Panc1 (cell line): Measurements from ENCODE around the gene LNX1. TPM values are rescaled to one million over a fixed set of nuclear protein-coding genes. Genes with fewer than 3 reads are reported as not detected.

Experiments
- ATAC-seq: fragments of 200-7000 bp; cut with Tn5 transposase; 2 replicates; pipeline ENCODE4 v1.9.1; 2020; ENCODE audit warnings: mild to moderate bottlenecking, moderate library complexity
- BruUV-seq: library from RNA; stranded (reverse); fragments of 400-500 nt; replicated peaks from 2 replicates; lab custom pipeline; 2021; lab: Mats Ljungman, UMichigan
- CTCF ChIA-PET: fragments of 300-600 bp; sonication (Branson Sonifier 250); formaldehyde crosslinking; loops from one replicate; lab custom pipeline; 2022; ENCODE audit warnings: antibody characterized with exemption; lab: Charles Lee
- POLR2A ChIA-PET: fragments of 300-600 bp; sonication (Branson Sonifier 250); formaldehyde crosslinking; loops from one replicate; lab custom pipeline; 2022; ENCODE audit warnings: antibody characterized with exemption; lab: Charles Lee
- DNase-seq: peaks from one replicate; pipeline ENCODE4 v3.0.0-alpha.2; 2010; ENCODE audit warnings: low read depth, low spot score
- H3K27ac ChIP-seq: 2 replicates; pipeline ENCODE4 v1.5.1; 2011; ENCODE audit warnings: mild to moderate bottlenecking, low read length, inconsistent platforms
- H3K27me3 ChIP-seq: fragments of 200-500 bp; sonication (Bioruptor generic); 2 replicates; pipeline ENCODE4 v1.6.0; 2014; ENCODE audit warnings: low read length, inconsistent platforms; ENCODE audit not compliant: control insufficient read depth, insufficient read depth
- H3K36me3 ChIP-seq: fragments of 200-500 bp; sonication (Bioruptor generic); 2 replicates; pipeline ENCODE4 v1.5.1; 2014; ENCODE audit warnings: inconsistent platforms, mild to moderate bottlenecking, low read length, moderate library complexity; ENCODE audit not compliant: control insufficient read depth, insufficient read depth
- H3K4me1 ChIP-seq: 2 replicates; pipeline ENCODE4 v1.5.1; 2011; ENCODE audit warnings: inconsistent platforms, mild to moderate bottlenecking, low read length, moderate library complexity; ENCODE audit not compliant: control insufficient read depth, insufficient read depth
- H3K4me3 ChIP-seq, 2 experiments: 2 replicates each; pipeline ENCODE4 v1.5.1; 2011 to 2012; ENCODE audit warnings: low read depth in 2 of 2, low read length in 2 of 2, mild to moderate bottlenecking in 2 of 2, inconsistent platforms in 1 of 2, moderate library complexity in 1 of 2
- H3K9me3 ChIP-seq: fragments of 200-500 bp; sonication (Bioruptor generic); 2 replicates; pipeline ENCODE4 v1.5.1; 2014; ENCODE audit warnings: low read depth, mild to moderate bottlenecking, inconsistent platforms, low read length, moderate library complexity; ENCODE audit not compliant: control insufficient read depth, insufficient read depth
- CTCF ChIP-seq: fragments of 450-650 bp; IDR thresholded peaks from 2 replicates; pipeline ENCODE4 v1.5.1; 2017; ENCODE audit warnings: mild to moderate bottlenecking
- POLR2AphosphoS5 ChIP-seq: IDR thresholded peaks from 2 replicates; pipeline ENCODE4 v1.6.1; 2012; ENCODE audit warnings: mild to moderate bottlenecking, low read depth, low read length, moderate library complexity
- SIN3A ChIP-seq: IDR thresholded peaks from 2 replicates; pipeline ENCODE4 v1.6.1; 2012; ENCODE audit warnings: low read depth, mild to moderate bottlenecking, low read length, moderate library complexity, borderline replicate concordance; ENCODE audit not compliant: insufficient read depth
- TCF7L2 ChIP-seq: IDR thresholded peaks from 2 replicates; pipeline ENCODE4 v1.6.1; 2011; ENCODE audit warnings: mild to moderate bottlenecking, low read depth, low read length, inconsistent platforms
- in situ Hi-C: cut with HindIII; loops from 2 replicates; pipeline ENCODE4 v1.10.0; 2016; ENCODE audit warnings: low sequenced_read_pairs, low pct_unique_long_range_greater_than_20kb
- intact Hi-C: fragments of 100-400 bp; cut with micrococcal nuclease; formaldehyde crosslinking; loops from one replicate; pipeline ENCODE4 v1.10.0; 2022; ENCODE audit not compliant: unreplicated experiment
- total RNA-seq: library from RNA; stranded (reverse); gene quantifications from one replicate; pipeline ENCODE4 v1.2.1, GENCODE V29; 2021; ENCODE audit not compliant: unreplicated experiment
- TF ChIP-seq, protein P1 (sequence below), 2 experiments: IDR thresholded peaks; 2 replicates each; pipeline ENCODE4 v1.6.1; 2011 to 2012; ENCODE audit warnings: low read depth in 2 of 2, control low read depth in 1 of 2, low read length in 1 of 2, mild to moderate bottlenecking in 1 of 2, moderate library complexity in 1 of 2; ENCODE audit not compliant: insufficient read depth in 1 of 2

LNX1 gene
- total RNA-seq, 1 experiment from 2014 or later: 0.18 TPM

- Histone ChIP-seq H3K36me3 (no peaks in the 10 kb centered on the region), H3K4me3 (peak overlapping the region; percentile 27 to 54), H3K27ac (no peak overlapping the region; the same call in 1 of the 2 replicates), H3K27me3 (no peaks in the 10 kb centered on the region), H3K9me3 (no peaks in the 10 kb centered on the region), H3K4me1 (peaks cover 8% of the 10 kb centered on the region)
- DNase-seq (no peak), ATAC-seq (peak; percentile 91)
- no TSS peak for BruUV-seq
- in situ Hi-C loops: no loop called here
- POLR2A ChIA-PET: no interaction called here
- CTCF ChIA-PET: no interaction called here
- TF ChIP-seq, protein P1, sequence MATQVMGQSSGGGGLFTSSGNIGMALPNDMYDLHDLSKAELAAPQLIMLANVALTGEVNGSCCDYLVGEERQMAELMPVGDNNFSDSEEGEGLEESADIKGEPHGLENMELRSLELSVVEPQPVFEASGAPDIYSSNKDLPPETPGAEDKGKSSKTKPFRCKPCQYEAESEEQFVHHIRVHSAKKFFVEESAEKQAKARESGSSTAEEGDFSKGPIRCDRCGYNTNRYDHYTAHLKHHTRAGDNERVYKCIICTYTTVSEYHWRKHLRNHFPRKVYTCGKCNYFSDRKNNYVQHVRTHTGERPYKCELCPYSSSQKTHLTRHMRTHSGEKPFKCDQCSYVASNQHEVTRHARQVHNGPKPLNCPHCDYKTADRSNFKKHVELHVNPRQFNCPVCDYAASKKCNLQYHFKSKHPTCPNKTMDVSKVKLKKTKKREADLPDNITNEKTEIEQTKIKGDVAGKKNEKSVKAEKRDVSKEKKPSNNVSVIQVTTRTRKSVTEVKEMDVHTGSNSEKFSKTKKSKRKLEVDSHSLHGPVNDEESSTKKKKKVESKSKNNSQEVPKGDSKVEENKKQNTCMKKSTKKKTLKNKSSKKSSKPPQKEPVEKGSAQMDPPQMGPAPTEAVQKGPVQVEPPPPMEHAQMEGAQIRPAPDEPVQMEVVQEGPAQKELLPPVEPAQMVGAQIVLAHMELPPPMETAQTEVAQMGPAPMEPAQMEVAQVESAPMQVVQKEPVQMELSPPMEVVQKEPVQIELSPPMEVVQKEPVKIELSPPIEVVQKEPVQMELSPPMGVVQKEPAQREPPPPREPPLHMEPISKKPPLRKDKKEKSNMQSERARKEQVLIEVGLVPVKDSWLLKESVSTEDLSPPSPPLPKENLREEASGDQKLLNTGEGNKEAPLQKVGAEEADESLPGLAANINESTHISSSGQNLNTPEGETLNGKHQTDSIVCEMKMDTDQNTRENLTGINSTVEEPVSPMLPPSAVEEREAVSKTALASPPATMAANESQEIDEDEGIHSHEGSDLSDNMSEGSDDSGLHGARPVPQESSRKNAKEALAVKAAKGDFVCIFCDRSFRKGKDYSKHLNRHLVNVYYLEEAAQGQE (IDR thresholded peaks at IDR 0.05; ENCODE audit: insufficient read depth in 1 of 2, low read depth in 2 of 2, low read length in 1 of 2): no peak
- TF ChIP-seq CTCF (no peak), POLR2AphosphoS5 (no peak), TCF7L2 (no peak), SIN3A (no peak)
- intact Hi-C loops: no loop called here
Measured at GRCh38 chr4:53592686-53593501, 1.6 kb upstream of the LNX1 start.

- no peaks in the 10 kb centered on the region for H3K9me3 ChIP-seq
- H3K27me3 ChIP-seq: no peaks in the 10 kb centered on the region
- in situ Hi-C loops: no loop called here
- no peaks in the 10 kb centered on the region for H3K36me3 ChIP-seq
- no TSS peak for BruUV-seq
- intact Hi-C loops: no loop called here
- ATAC-seq (peak; percentile 56; the same call in 1 of the 2 replicates), DNase-seq (no peak)
- H3K27ac ChIP-seq: no peak overlapping the region
- H3K4me3 ChIP-seq: peak overlapping the region in 1 of 2 experiments; percentile 54; a peak in 2 of 4 replicates
- peaks cover 8% of the 10 kb centered on the region for H3K4me1 ChIP-seq
- CTCF ChIA-PET: no interaction called here
- no peak for TF ChIP-seq SIN3A
- no peak for TF ChIP-seq TCF7L2
- no peak for TF ChIP-seq CTCF
- TF ChIP-seq, protein P1 (IDR thresholded peaks at IDR 0.05; ENCODE audit: insufficient read depth in 1 of 2, low read depth in 2 of 2, low read length in 1 of 2): no peak
- POLR2A ChIA-PET: no interaction called here
Measured at GRCh38 chr4:53592122-53592521, 836 bp upstream of the LNX1 start.
